Measurements from ENCODE around the gene MAFB.

MAFB gene

GRCh38 chr20:40646813-40647212, 42.2 kb downstream of the MAFB start:
- Histone ChIP-seq H3K9me3 (ENCODE audit: control insufficient read depth, low read length) (no peaks in the 10 kb centered on the region), H3K4me1 (ENCODE audit: control insufficient read depth, insufficient read depth, low read length) (no peaks in the 10 kb centered on the region), H3K36me3 (ENCODE audit: control insufficient read depth, insufficient read depth, low read length) (no peaks in the 10 kb centered on the region), H3K27me3 (ENCODE audit: control insufficient read depth, insufficient read depth, low read length) (no peaks in the 10 kb centered on the region), H3K9ac (ENCODE audit: low read length) (no peak overlapping the region), H3K4me3 (ENCODE audit: low read length) (no peak overlapping the region)

GRCh38 chr20:40646361-40646760, 42.7 kb downstream of the MAFB start:
- H3K9me3 ChIP-seq (ENCODE audit: control insufficient read depth, low read length): no peaks in the 10 kb centered on the region
- no peak overlapping the region for H3K4me3 ChIP-seq (ENCODE audit: low read length)
- H3K9ac ChIP-seq (ENCODE audit: low read length): no peak overlapping the region
- no peaks in the 10 kb centered on the region for H3K36me3 ChIP-seq (ENCODE audit: control insufficient read depth, insufficient read depth, low read length)
- H3K4me1 ChIP-seq (ENCODE audit: control insufficient read depth, insufficient read depth, low read length): no peaks in the 10 kb centered on the region
- H3K27me3 ChIP-seq (ENCODE audit: control insufficient read depth, insufficient read depth, low read length): no peaks in the 10 kb centered on the region

GRCh38 chr20:40644863-40645262, 44.2 kb downstream of the MAFB start:
- no peak overlapping the region for H3K4me3 ChIP-seq (ENCODE audit: low read length)
- no peaks in the 10 kb centered on the region for H3K4me1 ChIP-seq (ENCODE audit: control insufficient read depth, insufficient read depth, low read length)
- no peaks in the 10 kb centered on the region for H3K27me3 ChIP-seq (ENCODE audit: control insufficient read depth, insufficient read depth, low read length)
- no peaks in the 10 kb centered on the region for H3K36me3 ChIP-seq (ENCODE audit: control insufficient read depth, insufficient read depth, low read length)
- no peak overlapping the region for H3K9ac ChIP-seq (ENCODE audit: low read length)
- H3K9me3 ChIP-seq (ENCODE audit: control insufficient read depth, low read length): no peaks in the 10 kb centered on the region

- H3K36me3 ChIP-seq (ENCODE audit: control insufficient read depth, insufficient read depth, low read length): no peaks in the 10 kb centered on the region
- no peak overlapping the region for H3K4me3 ChIP-seq (ENCODE audit: low read length)
- H3K9ac ChIP-seq (ENCODE audit: low read length): no peak overlapping the region
- H3K9me3 ChIP-seq (ENCODE audit: control insufficient read depth, low read length): no peaks in the 10 kb centered on the region
- no peaks in the 10 kb centered on the region for H3K4me1 ChIP-seq (ENCODE audit: control insufficient read depth, insufficient read depth, low read length)
- no peaks in the 10 kb centered on the region for H3K27me3 ChIP-seq (ENCODE audit: control insufficient read depth, insufficient read depth, low read length)
Observed at GRCh38 chr20:40643891-40644290, 45.1 kb downstream of the MAFB start.

- no peaks in the 10 kb centered on the region for H3K36me3 ChIP-seq (ENCODE audit: control insufficient read depth, insufficient read depth, low read length)
- H3K4me1 ChIP-seq (ENCODE audit: control insufficient read depth, insufficient read depth, low read length): no peaks in the 10 kb centered on the region
- H3K4me3 ChIP-seq (ENCODE audit: low read length): no peak overlapping the region
- no peaks in the 10 kb centered on the region for H3K27me3 ChIP-seq (ENCODE audit: control insufficient read depth, insufficient read depth, low read length)
- no peak overlapping the region for H3K9ac ChIP-seq (ENCODE audit: low read length)
- no peaks in the 10 kb centered on the region for H3K9me3 ChIP-seq (ENCODE audit: control insufficient read depth, low read length)
Observed at GRCh38 chr20:40641809-40642208, 47.2 kb downstream of the MAFB start.

GRCh38 chr20:40641202-40641601, 47.8 kb downstream of the MAFB start:
- Histone ChIP-seq H3K4me3 (ENCODE audit: low read length) (no peak overlapping the region), H3K36me3 (ENCODE audit: control insufficient read depth, insufficient read depth, low read length) (no peaks in the 10 kb centered on the region), H3K27me3 (ENCODE audit: control insufficient read depth, insufficient read depth, low read length) (no peaks in the 10 kb centered on the region), H3K4me1 (ENCODE audit: control insufficient read depth, insufficient read depth, low read length) (no peaks in the 10 kb centered on the region), H3K9ac (ENCODE audit: low read length) (no peak overlapping the region), H3K9me3 (ENCODE audit: control insufficient read depth, low read length) (no peaks in the 10 kb centered on the region)

- no peaks in the 10 kb centered on the region for H3K9me3 ChIP-seq (ENCODE audit: control insufficient read depth, low read length)
- H3K4me3 ChIP-seq (ENCODE audit: low read length): no peak overlapping the region
- no peaks in the 10 kb centered on the region for H3K36me3 ChIP-seq (ENCODE audit: control insufficient read depth, insufficient read depth, low read length)
- no peak overlapping the region for H3K9ac ChIP-seq (ENCODE audit: low read length)
- no peaks in the 10 kb centered on the region for H3K27me3 ChIP-seq (ENCODE audit: control insufficient read depth, insufficient read depth, low read length)
- H3K4me1 ChIP-seq (ENCODE audit: control insufficient read depth, insufficient read depth, low read length): no peaks in the 10 kb centered on the region
Observed at GRCh38 chr20:40640667-40641066, 48.4 kb downstream of the MAFB start.

- Histone ChIP-seq H3K4me3 (ENCODE audit: low read length) (no peak overlapping the region), H3K36me3 (ENCODE audit: control insufficient read depth, insufficient read depth, low read length) (no peaks in the 10 kb centered on the region), H3K4me1 (ENCODE audit: control insufficient read depth, insufficient read depth, low read length) (no peaks in the 10 kb centered on the region), H3K9me3 (ENCODE audit: control insufficient read depth, low read length) (no peaks in the 10 kb centered on the region), H3K9ac (ENCODE audit: low read length) (no peak overlapping the region), H3K27me3 (ENCODE audit: control insufficient read depth, insufficient read depth, low read length) (no peaks in the 10 kb centered on the region)
Observed at GRCh38 chr20:40639676-40640355, 49.2 kb downstream of the MAFB start.

- Histone ChIP-seq H3K4me3 (ENCODE audit: low read length) (no peak overlapping the region), H3K4me1 (ENCODE audit: control insufficient read depth, insufficient read depth, low read length) (no peaks in the 10 kb centered on the region), H3K36me3 (ENCODE audit: control insufficient read depth, insufficient read depth, low read length) (no peaks in the 10 kb centered on the region), H3K27me3 (ENCODE audit: control insufficient read depth, insufficient read depth, low read length) (no peaks in the 10 kb centered on the region), H3K9me3 (ENCODE audit: control insufficient read depth, low read length) (no peaks in the 10 kb centered on the region), H3K9ac (ENCODE audit: low read length) (no peak overlapping the region)
Observed at GRCh38 chr20:40639132-40639531, 49.9 kb downstream of the MAFB start.

GRCh38 chr20:40638414-40638813, 50.6 kb downstream of the MAFB start:
- no peak overlapping the region for H3K4me3 ChIP-seq (ENCODE audit: low read length)
- no peak overlapping the region for H3K9ac ChIP-seq (ENCODE audit: low read length)
- H3K27me3 ChIP-seq (ENCODE audit: control insufficient read depth, insufficient read depth, low read length): no peaks in the 10 kb centered on the region
- no peaks in the 10 kb centered on the region for H3K9me3 ChIP-seq (ENCODE audit: control insufficient read depth, low read length)
- no peaks in the 10 kb centered on the region for H3K36me3 ChIP-seq (ENCODE audit: control insufficient read depth, insufficient read depth, low read length)
- H3K4me1 ChIP-seq (ENCODE audit: control insufficient read depth, insufficient read depth, low read length): no peaks in the 10 kb centered on the region

- no peaks in the 10 kb centered on the region for H3K36me3 ChIP-seq (ENCODE audit: control insufficient read depth, insufficient read depth, low read length)
- H3K9ac ChIP-seq (ENCODE audit: low read length): no peak overlapping the region
- no peak overlapping the region for H3K4me3 ChIP-seq (ENCODE audit: low read length)
- no peaks in the 10 kb centered on the region for H3K4me1 ChIP-seq (ENCODE audit: control insufficient read depth, insufficient read depth, low read length)
- H3K9me3 ChIP-seq (ENCODE audit: control insufficient read depth, low read length): no peaks in the 10 kb centered on the region
- H3K27me3 ChIP-seq (ENCODE audit: control insufficient read depth, insufficient read depth, low read length): no peaks in the 10 kb centered on the region
Observed at GRCh38 chr20:40637176-40637575, 51.9 kb downstream of the MAFB start.

GRCh38 chr20:40636486-40636885, 52.5 kb downstream of the MAFB start:
- Histone ChIP-seq H3K9me3 (ENCODE audit: control insufficient read depth, low read length) (no peaks in the 10 kb centered on the region), H3K36me3 (ENCODE audit: control insufficient read depth, insufficient read depth, low read length) (no peaks in the 10 kb centered on the region), H3K9ac (ENCODE audit: low read length) (no peak overlapping the region), H3K4me1 (ENCODE audit: control insufficient read depth, insufficient read depth, low read length) (no peaks in the 10 kb centered on the region), H3K27me3 (ENCODE audit: control insufficient read depth, insufficient read depth, low read length) (no peaks in the 10 kb centered on the region), H3K4me3 (ENCODE audit: low read length) (no peak overlapping the region)

- no peaks in the 10 kb centered on the region for H3K4me1 ChIP-seq (ENCODE audit: control insufficient read depth, insufficient read depth, low read length)
- no peak overlapping the region for H3K4me3 ChIP-seq (ENCODE audit: low read length)
- H3K9ac ChIP-seq (ENCODE audit: low read length): no peak overlapping the region
- no peaks in the 10 kb centered on the region for H3K36me3 ChIP-seq (ENCODE audit: control insufficient read depth, insufficient read depth, low read length)
- H3K27me3 ChIP-seq (ENCODE audit: control insufficient read depth, insufficient read depth, low read length): no peaks in the 10 kb centered on the region
- no peaks in the 10 kb centered on the region for H3K9me3 ChIP-seq (ENCODE audit: control insufficient read depth, low read length)
Observed at GRCh38 chr20:40635971-40636370, 53.1 kb downstream of the MAFB start.
